Heart left ventricle (tissue), 13 donors: Measurements from ENCODE around the gene SIRPB1.

Source experiments
- CTCF ChIP-seq, 12 donors: fragments of 200-600 bp; sonication (generic) in 4 of 12; IDR thresholded peaks; one replicate each; pipeline versions ENCODE4 v1.5.0 to v1.8.0; 2018 to 2022; ENCODE audit warnings: antibody characterized with exemption in 12 of 12, mild to moderate bottlenecking in 5 of 12
- POLR2A ChIP-seq, 2 donors: fragments of 450-650 bp; IDR thresholded peaks; one replicate each; pipeline ENCODE4 v1.6.1; 2017; ENCODE audit warnings: antibody characterized with exemption in 2 of 2, mild to moderate bottlenecking in 2 of 2, moderate library complexity in 2 of 2
- donor health status: ischemic (EF 13 %, LVEDD 7.1; RV severe dilation, severe dysfunction).
- donor health status: DM: no; HTN: yes; CAD: no.
- donor health status: DM: no; HTN: no; CAD: no.
- donor health status: ischemic (EF 25% LVEDD 6.9; RV normal size, moderate dysfunction).
- donor health status: ischemic (EF 25% LVEDD 5.7; RV mildly dilated, moderate dysfunction).
- donor health status: ischemic (EF 35%, LVEDD 5.7; RV mildly dilated, moderate dysfunction).
- donor health status: nonischemic (EF 11% LVEDD 7.7; RV severe dilation, severe dysfunction).
- donor health status: DM: yes; HTN: yes; CAD: no.
- donor health status: PGD.
- donor health status: ischemic (EF 29% LVEDD 5.4; RV normal size, mild dysfunction).
- donor health status: nonischemic (EF 23%, LVEDD 6.1; RV moderate dilation, normal function).

GRCh38 chr20:1663917-1664316 is 44.1 kb upstream of the SIRPB1 start:
- TF ChIP-seq CTCF (IDR thresholded peaks at IDR 0.05) (no peak), POLR2A (IDR thresholded peaks at IDR 0.05) (no peak)
